Superior temporal gyrus (tissue), 1 donor: ENCODE measurements around the gene ENOX1.
"Not testable (repeated sequence)": the region's sequence is repeated elsewhere in the genome, so short reads cannot be mapped to it uniquely, and the experiment has no call there.

Experiments
- DNase-seq: peaks from one replicate; pipeline ENCODE4 v3.0.0-alpha.2; 2016; ENCODE audit errors: extremely low spot score

The ENOX1 gene

DNA sequence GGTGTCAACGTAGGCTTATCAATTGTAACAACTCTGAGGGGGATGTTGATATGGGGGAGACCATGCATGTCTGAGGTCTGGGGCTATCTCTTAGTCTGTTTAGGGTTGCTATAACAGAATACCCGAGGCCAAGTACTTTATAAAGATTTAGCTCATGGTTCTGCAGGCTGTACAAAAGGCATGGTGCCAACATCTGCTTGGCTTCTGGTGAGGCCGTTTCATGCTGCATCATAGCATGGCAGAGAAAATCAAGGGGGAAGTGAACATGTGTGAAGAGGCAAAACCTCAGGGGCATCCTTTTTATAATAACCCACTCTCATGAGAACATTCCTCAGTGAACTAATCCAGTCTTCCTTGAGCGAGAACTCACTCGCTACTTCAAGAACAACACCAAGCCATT is 353.8 kb downstream of the ENOX1 start:
- DNase-seq = no peak

DNA sequence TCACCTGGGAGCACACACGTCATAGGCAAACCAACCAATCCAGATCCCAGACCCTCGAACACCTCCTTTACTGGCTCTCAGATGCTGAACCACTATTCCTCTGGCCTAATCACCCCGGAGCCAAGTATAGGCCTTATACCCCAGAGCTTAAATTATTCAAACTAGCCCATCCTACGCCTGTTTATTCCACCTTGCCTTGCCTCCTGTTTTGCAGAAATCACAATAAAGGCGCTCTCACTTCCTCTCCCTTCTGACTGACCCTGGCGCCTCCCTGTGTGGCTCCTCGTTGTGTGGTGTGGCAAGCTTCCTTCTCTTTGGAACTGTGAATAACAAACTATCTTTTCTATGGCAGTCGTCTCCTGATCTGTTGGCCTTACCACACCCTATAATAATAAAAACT is 354.9 kb downstream of the ENOX1 start:
- no peak for DNase-seq

DNA sequence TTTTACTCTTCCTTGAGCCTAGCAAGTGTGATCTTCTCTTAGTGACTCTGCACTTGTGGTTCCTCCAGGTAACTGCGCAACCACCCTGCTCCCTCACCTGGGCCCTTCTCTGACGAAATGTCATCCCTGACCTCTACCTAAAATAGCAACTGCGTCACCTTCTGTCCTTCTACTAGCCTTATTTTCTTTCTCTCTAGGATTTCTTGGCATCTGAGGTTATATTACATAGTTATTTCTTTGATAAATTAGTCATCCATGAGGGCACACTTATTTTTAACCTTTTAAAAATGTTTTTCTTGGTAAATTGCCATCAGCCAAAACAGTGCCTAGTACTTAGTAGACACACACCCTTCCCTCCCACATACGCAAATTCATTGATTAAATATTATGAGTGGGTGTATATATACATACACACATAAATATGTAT is 355.5 kb downstream of the ENOX1 start:
- no peak for DNase-seq

DNA sequence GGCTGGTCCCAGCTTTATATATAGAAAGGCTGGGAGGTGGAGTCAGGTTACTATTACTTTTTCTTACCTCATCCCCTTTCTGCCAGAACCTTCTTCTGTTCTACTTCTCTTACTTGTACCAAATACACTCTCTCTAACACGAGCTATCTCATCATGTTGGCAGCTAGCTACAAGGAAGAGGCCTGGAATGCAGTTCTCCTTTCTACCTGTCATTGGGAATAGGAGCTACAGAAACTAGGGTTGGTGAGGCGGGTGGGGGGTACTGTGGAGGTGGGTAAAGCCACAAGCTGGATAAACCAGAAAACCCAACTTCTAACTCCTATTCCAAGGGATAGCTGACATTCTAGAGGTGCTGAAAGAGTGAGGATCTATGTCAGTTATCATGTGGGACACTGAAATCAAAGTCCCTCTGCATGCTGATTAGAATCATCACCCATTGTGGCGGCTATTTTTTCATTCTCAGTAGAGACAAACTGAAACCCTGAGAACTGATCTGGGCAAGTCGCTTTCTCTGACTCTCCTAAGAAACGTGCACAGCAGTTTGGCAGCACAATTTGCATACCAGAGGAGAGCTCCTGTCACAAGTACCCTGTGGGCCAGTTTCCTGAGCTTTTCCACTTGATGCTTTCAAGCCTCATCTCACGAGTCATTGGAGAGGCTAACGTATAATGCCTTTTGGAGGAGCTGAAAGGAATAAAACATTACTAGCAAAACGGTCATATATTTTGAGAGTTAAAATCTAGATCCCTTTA is 358.1 kb downstream of the ENOX1 start:
- no peak for DNase-seq

DNA sequence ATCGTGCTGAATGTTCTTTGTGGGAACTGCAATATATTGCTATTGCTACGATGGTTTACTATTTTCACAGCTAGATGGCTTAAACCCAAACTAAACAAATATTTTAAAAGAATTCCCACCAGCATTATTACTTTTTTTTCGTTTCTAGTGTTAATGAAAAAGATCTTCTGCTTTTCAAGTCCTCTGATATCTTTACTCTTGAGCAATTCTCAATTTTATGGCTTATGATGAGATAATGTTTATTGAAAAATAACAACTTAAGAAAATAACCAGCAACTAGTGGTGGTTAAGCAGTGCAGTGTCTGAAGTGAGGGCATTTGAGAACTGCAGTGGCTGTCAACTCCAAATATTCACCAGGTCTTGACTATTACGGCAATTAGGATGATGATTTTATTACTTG is 360.4 kb downstream of the ENOX1 start:
- no peak for DNase-seq

DNA sequence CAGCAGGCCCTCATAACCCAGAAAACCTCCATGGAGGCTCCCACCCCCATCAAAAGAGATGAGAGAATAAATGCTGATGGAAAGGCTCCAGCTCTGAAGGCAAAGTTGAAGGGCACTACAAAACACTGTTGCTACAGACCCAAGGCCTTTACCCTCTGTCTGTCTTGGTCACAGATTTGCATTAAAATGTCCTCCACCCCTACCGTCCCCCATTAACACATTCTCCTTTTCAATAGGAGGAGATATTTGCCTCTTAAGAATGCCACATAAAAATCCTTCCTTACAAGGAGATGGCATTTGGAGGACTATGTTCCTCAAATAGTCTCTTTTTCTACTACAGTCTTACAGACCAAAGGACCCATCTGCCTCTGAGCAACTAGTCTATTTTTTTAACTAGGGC is 361.5 kb downstream of the ENOX1 start:
- no peak for DNase-seq

DNA sequence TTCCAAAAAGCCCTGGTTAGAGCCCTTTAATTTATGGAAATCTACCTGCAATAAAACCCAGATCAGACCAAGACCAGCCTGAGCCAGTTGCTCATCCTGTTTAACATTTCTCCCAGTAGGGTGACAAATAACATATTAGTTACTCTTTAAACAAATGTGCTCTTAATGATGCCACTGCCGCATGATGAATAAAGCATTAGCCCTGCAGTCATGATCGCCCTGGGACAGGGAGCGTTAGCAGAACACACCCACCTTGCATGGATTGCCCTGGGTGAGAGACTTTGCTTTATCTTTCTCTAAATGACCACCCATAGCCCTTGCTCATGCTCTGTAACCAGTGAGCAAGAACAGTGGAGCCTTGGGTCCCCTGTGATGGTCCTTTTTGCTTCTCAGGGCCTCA is 362.4 kb downstream of the ENOX1 start:
- no peak for DNase-seq

DNA sequence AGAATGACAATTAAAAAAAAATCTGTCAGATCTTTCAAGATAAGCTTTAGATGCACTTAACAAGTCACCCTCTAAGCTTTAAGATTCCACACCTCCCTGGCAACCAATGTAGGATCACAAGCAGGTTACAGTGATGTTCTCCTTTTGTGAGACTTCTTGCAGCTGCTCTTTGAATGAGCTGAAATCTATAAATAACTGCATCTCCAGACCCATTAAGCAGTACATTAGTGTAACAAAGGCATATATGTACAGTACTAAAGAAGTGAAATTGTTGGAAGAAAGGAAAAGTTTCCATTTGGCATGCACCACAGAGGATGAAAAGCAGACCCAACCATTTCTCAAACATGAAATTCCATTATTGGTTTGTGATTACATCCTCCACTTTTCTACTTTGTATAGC is 364.7 kb downstream of the ENOX1 start:
- DNase-seq = no peak

DNA sequence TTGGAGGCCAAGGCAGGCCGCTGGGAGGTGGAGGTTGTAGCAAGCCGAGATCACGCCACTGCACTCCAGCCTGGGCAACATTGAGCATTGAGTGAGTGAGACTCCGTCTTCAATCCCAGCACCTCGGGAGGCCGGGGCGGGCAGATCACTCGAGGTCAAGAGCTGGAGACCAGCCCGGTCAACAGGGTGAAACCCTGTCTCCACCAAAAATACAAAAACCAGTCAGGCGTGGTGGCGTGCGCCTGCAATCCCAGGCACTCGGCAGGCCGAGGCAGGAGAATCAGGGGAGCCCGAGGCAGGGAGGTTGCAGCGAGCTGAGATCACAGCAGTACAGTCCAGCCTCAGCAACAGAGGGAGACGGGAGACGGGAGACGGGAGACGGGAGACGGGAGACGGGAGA is 369.9 kb downstream of the ENOX1 start:
- DNase-seq = not testable (repeated sequence)

DNA sequence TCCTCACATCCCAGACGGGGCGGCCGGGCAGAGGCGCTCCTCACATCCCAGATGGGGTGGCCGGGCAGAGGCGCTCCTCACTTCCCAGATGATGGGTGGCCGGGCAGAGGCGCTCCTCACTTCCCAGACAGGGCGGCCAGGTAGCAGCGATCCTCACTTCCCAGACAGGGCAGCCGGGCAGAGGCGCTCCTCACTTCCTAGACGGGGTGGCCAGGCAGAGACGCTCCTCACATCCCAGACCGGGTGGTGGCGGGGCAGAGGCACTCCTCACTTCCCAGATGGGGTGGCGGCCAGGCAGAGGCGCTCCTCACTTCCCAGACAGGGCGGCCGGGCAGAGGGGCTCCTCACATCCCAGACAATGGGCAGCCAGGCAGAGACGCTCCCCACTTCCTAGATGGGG is 370.4 kb downstream of the ENOX1 start:
- not testable (repeated sequence) for DNase-seq

DNA sequence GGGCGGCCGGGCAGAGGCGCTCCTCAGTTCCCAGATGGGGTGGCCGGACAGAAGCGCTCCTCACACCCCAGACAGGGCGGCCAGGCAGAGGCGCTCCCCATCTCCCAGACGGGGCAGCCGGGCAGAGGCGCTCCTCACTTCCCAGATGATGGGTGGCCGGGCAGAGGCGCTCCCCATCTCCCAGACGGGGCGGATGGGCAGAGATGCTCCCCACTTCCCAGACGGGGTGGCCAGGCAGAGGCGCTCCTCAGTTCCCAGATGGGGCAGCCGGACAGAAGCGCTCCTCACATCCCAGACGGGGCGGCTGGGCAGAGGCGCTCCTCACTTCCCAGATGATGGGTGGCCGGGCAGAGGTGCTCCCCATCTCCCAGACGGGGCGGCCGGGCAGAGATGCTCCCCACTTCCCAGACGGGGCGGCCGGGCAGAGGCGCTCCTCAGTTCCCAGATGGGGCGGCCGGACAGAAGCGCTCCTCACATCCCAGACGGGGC is 370.8 kb downstream of the ENOX1 start:
- DNase-seq = not testable (repeated sequence)

DNA sequence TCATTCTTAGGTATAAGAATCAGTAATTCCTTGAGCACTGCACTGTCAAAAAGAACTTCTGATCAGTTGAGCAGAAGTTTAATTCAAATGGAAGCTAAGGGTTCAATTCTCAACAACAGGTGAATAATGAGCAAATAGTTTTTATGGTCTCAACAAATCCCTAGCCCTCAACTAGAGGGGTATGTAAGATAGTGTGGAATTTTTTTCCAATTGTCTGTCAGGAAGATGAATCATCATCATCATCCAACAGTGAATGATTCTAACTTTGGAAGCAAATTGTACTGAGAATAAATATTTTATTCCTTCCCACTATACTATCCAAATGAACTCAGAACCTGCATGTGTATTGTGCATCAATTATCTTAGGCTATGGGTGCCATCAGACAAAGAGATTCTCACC is 372.7 kb downstream of the ENOX1 start:
- DNase-seq = no peak

DNA sequence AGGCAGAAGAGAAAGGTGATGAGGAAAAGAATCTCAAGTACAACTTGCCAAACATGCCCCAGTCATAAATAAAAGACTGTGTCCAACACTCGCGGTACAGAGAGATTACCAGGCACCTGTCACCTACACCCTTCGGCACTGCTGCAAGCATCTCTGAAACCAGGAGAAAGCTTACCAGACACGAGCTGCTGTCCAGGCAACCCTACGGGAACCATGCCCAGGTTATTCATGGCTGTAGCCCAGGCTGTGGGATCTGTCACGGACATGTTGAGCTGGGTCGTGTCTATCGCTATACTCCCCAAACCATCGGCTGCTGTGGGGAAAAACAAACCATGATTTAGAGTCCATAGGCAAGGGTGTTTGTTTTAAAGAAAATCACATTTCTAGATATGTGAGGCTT is 375.0 kb downstream of the ENOX1 start:
- DNase-seq = peak; percentile 69

DNA sequence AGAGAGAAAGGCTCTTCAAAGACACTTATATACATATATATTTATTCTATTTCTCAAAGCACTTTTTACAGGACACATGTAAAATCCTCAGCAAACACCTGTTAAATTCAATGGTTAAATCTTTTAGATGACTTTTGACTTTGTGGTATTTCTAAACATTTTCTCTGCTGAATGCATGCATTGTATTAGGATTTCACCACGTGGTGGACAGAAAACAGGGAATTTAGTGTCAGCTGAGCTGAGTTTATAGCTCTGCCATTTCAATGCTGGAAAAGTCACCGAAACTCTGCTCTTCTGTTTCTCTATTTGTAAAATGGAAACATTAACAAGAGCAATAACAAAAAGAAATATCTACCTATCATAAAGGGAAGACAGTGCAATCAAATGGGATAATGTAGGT is 375.6 kb downstream of the ENOX1 start:
- DNase-seq = peak; percentile 88

DNA sequence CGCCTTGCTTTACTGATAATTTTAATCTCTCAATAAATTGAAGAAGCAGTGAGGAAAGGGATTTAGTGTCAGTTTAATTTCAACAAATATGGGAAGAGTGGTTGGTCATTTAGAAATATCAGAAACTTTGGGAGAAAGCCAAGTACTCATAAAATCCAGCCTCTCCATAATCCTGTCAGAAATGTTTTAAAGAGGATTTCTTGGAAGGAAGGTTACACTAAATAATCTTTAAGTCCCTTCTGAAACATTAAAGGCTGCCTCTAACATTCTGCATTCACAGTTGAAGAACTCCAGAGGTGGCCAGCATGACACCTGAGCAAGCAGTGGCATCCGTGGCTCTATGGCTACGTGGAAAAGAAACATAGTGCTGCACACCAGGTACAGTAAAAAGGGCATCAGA is 378.5 kb downstream of the ENOX1 start:
- DNase-seq = no peak

DNA sequence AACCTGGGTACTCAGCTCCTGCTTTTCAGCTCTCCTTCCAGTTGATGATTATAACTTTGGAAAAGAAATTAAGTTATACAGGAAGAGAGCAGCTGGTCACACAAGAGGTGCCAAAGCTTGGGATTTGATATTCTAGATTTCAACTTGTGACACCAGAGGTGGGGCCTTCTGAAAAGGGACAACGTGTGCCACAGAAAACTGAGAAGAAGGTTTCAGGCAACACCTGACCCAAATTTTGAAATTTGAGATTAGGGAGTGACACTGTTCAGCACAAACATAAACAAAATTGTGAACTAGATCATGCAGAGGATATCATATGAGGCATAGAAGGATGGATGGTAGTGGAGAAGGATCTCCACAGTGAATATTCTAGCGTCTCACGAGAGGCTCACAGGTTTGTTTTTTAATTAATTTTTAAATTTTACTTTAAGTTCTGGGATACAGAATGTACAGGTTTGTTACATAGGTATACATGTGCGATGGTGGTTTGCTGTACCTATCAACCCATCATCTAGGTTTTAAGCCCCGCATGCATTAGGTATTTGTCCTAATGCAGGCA is 379.7 kb downstream of the ENOX1 start:
- no peak for DNase-seq

DNA sequence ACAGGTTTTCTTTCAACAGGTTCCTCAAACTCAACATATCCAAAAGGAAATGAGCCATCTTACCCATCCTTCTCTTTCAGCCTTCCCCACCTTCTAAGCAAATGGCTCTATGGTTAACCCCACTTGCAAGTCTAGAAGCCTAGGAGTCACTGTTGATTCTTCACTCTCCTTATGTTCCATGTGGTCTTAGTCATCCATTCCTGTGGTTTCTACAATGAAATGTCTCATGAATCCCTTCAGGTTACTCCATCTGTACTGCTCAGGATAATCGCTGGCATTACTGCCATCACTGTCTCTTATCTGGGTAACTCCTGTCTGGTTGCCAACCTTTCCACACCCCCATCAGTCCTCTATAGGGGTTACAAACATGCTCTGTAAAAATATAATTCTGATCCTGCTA is 381.3 kb downstream of the ENOX1 start:
- no peak for DNase-seq

DNA sequence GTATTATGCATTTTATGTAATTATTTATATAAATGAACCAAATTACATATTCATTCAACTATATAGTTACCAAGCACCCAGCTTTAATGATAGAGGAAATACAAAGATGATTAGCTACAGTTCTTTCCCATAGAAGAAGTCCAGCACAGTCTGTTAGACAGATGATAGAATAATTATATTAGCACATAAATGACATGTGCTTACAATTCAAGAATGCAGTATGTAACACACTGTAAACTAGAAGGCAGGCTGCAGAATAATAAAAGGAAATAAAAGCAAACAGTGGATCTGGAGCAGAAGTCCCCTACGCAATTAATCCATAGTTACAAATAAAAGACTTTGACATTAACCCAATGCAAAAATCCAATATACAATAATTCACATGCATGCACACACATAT is 384.4 kb downstream of the ENOX1 start:
- DNase-seq = no peak

DNA sequence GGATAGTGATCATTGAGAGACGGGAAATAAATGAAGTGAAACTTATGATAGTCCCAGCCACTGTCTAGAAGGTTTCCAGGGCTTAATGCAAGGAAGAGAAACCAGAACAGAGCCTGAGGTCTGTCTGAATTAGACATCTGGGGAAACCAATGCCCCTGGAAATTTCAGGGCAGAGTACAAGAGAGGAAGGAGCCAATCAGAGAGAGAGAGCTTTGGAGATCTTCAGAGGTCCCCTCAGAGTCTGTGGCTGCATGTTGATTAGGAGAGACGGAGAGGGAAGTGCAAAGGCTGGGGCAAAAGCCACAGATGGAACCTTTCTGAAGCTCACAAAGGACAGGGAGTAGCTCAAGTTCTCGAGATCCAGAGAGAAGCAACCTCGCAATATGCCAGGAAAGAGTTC is 385.4 kb downstream of the ENOX1 start:
- DNase-seq = no peak

DNA sequence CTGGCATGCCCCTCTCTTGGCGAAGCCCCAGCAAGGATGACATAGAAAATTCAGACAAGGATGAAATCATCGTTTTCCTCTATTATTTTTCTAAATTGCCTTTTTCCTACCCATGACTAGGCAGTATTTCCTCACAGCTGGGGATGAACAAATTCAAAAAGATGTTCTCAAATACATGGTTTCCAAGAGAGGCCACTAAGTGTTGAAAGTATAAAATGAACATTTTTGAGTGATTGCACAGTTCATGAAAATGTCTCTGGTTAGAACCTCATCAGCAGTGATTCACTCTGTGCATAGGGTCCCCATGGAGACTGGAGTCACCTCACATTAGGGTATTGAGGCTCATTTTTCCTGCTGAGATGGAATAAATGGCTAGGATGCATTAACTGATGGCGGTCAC is 389.7 kb downstream of the ENOX1 start:
- DNase-seq = no peak

DNA sequence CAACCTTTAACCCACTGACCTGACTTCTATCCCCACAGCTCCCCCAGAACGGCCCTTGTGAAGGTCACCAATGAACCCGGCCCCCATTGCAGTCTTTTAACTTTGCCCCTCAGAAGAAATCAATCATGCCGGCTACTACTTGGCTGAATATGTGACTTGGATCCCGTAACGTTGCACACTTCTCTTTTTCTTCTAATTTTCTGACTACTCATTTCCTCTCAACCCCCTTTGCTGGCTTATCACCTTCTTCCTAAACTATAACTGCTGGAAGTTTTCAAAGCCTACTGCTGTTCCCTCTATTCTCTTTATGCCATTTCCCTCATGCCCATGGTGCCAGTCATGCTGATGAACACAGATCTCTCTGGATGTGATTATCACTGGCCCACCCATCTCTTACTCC is 395.7 kb downstream of the ENOX1 start:
- no peak for DNase-seq

DNA sequence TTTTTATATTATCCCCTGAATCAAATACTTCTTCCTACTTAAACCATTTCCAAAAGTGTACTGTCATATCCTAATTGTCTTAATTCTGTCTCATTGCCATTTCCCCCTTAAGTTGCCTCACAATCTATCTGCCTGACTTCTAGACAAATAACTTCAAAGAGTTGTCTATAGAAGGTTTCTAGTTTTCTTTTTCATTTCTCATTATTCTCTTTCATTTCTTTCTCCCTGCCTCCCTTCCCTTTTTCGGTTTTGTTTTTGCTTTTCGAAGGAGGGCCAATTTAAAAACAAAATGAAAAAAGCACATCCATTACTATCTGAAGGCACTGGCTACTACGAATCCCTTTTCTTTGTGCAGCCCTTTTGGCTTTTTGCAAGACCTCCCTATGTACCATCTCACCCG is 396.2 kb downstream of the ENOX1 start:
- DNase-seq = no peak

DNA sequence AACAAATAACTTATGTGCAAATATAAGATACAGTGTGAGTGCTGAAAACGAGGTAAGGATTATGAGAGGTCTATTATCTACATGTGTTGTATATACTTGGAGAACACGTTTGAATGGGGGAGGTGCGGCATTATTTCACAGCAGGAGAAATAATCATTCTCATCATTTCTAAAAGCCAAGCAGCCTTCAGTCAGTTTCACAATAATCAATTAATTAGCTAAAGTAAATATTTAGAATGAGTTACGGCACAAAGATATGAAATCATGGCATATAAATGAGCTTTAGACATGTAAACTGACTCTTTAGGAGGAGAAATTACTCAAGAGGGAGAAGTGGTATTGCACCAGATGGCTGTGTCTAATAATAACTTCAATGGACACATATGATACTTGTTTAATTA is 396.8 kb downstream of the ENOX1 start:
- no peak for DNase-seq

DNA sequence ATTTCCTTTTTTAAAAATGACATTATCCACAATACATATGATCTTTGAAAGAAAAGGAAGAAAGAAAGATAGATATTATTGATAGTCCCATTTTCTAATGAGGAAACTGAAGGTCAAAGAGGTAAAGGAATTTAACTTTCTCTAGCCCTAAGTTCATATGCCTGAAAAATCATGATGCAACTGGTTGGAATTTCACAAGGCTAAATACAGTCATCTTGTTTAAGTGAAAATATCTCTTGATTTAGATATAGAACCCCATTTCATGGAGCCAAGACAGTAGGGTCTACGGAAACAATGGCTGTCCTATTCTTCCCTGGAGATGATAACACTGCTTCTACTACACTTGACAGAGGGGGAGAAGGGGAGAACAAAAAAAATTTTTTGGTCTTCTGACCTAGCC is 397.2 kb downstream of the ENOX1 start:
- no peak for DNase-seq
